Caco-2 (cell line): ENCODE results near the gene ABL1. TPM values are rescaled to one million over a fixed set of nuclear protein-coding genes. Genes with fewer than 3 reads are reported as not detected.

Source experiments
- BruUV-seq: library from RNA; stranded (reverse); fragments of 400-500 nt; replicated peaks from 2 replicates; lab custom pipeline; 2021; lab: Mats Ljungman, UMichigan
- CTCF ChIA-PET: fragments of 300-600 bp; sonication (Branson Sonifier 250); formaldehyde crosslinking; loops from one replicate; lab custom pipeline; 2022; ENCODE audit warnings: antibody characterized with exemption; lab: Charles Lee
- POLR2A ChIA-PET: fragments of 300-600 bp; sonication (Branson Sonifier 250); formaldehyde crosslinking; loops from one replicate; lab custom pipeline; 2022; ENCODE audit warnings: antibody characterized with exemption; lab: Charles Lee
- DNase-seq, 2 experiments: peaks; one replicate each; pipeline versions ENCODE4 v3.0.0 to v3.0.0-alpha.2; 2020 to 2022
- H3K27me3 ChIP-seq: replicated peaks from 2 replicates; pipeline ENCODE4 v1.6.0; 2011; ENCODE audit warnings: low read length; ENCODE audit not compliant: control insufficient read depth, insufficient read depth
- H3K36me3 ChIP-seq: 2 replicates; pipeline ENCODE4 v1.5.1; 2011; ENCODE audit warnings: low read length; ENCODE audit not compliant: control insufficient read depth, insufficient read depth
- H3K4me1 ChIP-seq: fragments of 250-450 bp; sonication (Bioruptor Pico); 2 replicates; pipeline ENCODE4 v1.5.1; 2020; ENCODE audit warnings: mild to moderate bottlenecking
- H3K4me3 ChIP-seq: 2 replicates; pipeline ENCODE4 v1.5.1; 2011; ENCODE audit warnings: low read depth, mild to moderate bottlenecking, control low read depth, low read length
- H3K9me3 ChIP-seq: fragments of 250-450 bp; sonication (Bioruptor Pico); 2 replicates; pipeline ENCODE4 v1.5.1; 2020; ENCODE audit warnings: mild to moderate bottlenecking, moderate library complexity
- H3K27ac Mint-ChIP-seq: one replicate; pipeline ENCODE4 v1.8.0; 2022; ENCODE audit warnings: mixed read lengths; ENCODE audit not compliant: unreplicated experiment
- H3K27me3 Mint-ChIP-seq: one replicate; pipeline ENCODE4 v1.8.0; 2022; ENCODE audit warnings: mixed read lengths; ENCODE audit not compliant: insufficient read depth, unreplicated experiment
- H3K36me3 Mint-ChIP-seq: one replicate; pipeline ENCODE4 v1.8.0; 2022; ENCODE audit warnings: mild to moderate bottlenecking, mixed read lengths; ENCODE audit not compliant: insufficient read depth, unreplicated experiment
- H3K4me1 Mint-ChIP-seq: one replicate; pipeline ENCODE4 v1.8.0; 2022; ENCODE audit warnings: low read depth, mixed read lengths; ENCODE audit not compliant: unreplicated experiment
- H3K4me3 Mint-ChIP-seq: one replicate; pipeline ENCODE4 v1.8.0; 2022; ENCODE audit warnings: mild to moderate bottlenecking, moderate library complexity, mixed read lengths; ENCODE audit not compliant: unreplicated experiment
- H3K9me3 Mint-ChIP-seq: one replicate; pipeline ENCODE4 v1.8.0; 2022; ENCODE audit warnings: mixed read lengths; ENCODE audit not compliant: unreplicated experiment
- CTCF ChIP-seq, 2 experiments: fragments of 200-600 bp in 1 of 2; IDR thresholded peaks; 1 replicate in 1 of 2; 2 replicates in 1 of 2; pipeline versions ENCODE4 v1.5.1 to v1.8.0; 2011 to 2022; ENCODE audit warnings: antibody characterized with exemption in 1 of 2, control low read depth in 1 of 2, inconsistent platforms in 1 of 2, low read depth in 1 of 2, low read length in 1 of 2, mild to moderate bottlenecking in 1 of 2, moderate library complexity in 1 of 2; ENCODE audit not compliant: insufficient read depth in 1 of 2, severe bottlenecking in 1 of 2, unreplicated experiment in 1 of 2
- intact Hi-C: fragments of 100-400 bp; cut with micrococcal nuclease; formaldehyde crosslinking; loops from one replicate; pipeline ENCODE4 v1.10.0; 2022; ENCODE audit not compliant: unreplicated experiment
- total RNA-seq: library from RNA; stranded (reverse); gene quantifications from 2 replicates; pipeline ENCODE4 v1.2.3, GENCODE V29; 2022

The ABL1 gene
- total RNA-seq, 1 experiment from 2014 or later: 55.2 TPM

GRCh38 chr9:130918826-130919558, 83.9 kb downstream of the ABL1 start:
- no peaks in the 10 kb centered on the region for H3K36me3 ChIP-seq
- H3K4me3 ChIP-seq: no peak overlapping the region
- intact Hi-C loops: no loop called here
- H3K4me1 ChIP-seq: no peaks in the 10 kb centered on the region
- no TSS peak for BruUV-seq
- Mint-ChIP-seq H3K36me3 (no peaks in the 10 kb centered on the region), H3K27ac (no peak overlapping the region), H3K9me3 (no peaks in the 10 kb centered on the region), H3K4me3 (no peak overlapping the region), H3K4me1 (no peaks in the 10 kb centered on the region), H3K27me3 (peaks cover 19% of the 10 kb centered on the region)
- no peaks in the 10 kb centered on the region for H3K27me3 ChIP-seq
- no peaks in the 10 kb centered on the region for H3K9me3 ChIP-seq
- no peak for DNase-seq
- ChIA-PET CTCF (interaction anchor here (0.6 kb wide), 1 partner anchor 14 kb away, joined by 3 read pairs; no protein-coding TSS in a partner anchor), POLR2A (no interaction called here)
- no peak for TF ChIP-seq CTCF (IDR thresholded peaks at IDR 0.05; ENCODE audit: insufficient read depth in 1 of 2, low read depth in 1 of 2, low read length in 1 of 2, severe bottlenecking in 1 of 2, unreplicated experiment in 1 of 2)

DNA sequence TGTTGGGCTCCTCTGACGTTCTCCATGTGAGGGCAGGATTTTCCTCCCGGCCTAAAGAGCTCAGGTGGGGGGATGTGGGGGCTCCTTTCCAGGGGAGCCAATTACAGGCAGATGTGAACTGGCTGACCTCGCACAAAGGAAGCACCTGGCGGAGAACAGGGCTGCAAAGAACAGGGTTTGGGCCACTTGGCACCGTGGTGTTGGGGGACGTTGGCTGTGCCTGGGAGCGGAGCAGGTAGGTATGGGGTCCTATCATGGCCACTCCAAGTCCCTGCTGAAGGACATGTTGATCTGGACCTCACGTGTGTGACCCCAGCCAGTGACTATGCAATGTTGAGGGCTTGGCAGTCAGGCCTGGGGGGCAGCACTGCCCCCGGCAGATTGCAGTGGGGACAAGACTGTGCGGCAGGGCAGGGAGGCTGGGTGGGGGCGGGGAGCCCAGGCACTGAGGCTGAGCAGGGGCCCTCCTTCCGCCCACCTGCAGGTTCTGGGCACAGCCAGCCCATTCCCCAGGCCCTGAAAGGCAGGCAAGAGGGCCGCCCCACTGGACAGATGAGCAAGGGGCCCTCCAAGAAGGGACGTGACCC, 84.6 kb downstream of the ABL1 start:
- no peak for DNase-seq
- Histone ChIP-seq H3K4me1 (no peaks in the 10 kb centered on the region), H3K4me3 (no peak overlapping the region), H3K36me3 (no peaks in the 10 kb centered on the region), H3K9me3 (no peaks in the 10 kb centered on the region), H3K27me3 (no peaks in the 10 kb centered on the region)
- no peaks in the 10 kb centered on the region for H3K36me3 Mint-ChIP-seq
- H3K27me3 Mint-ChIP-seq: peaks cover 19% of the 10 kb centered on the region
- intact Hi-C loops: no loop called here
- TF ChIP-seq CTCF (IDR thresholded peaks at IDR 0.05; ENCODE audit: insufficient read depth in 1 of 2, low read depth in 1 of 2, low read length in 1 of 2, severe bottlenecking in 1 of 2, unreplicated experiment in 1 of 2): no peak
- POLR2A ChIA-PET: no interaction called here
- no TSS peak for BruUV-seq
- no peak overlapping the region for H3K4me3 Mint-ChIP-seq
- CTCF ChIA-PET: interaction anchor here (0.6 kb wide), 1 partner anchor 13 kb away, joined by 3 read pairs; no protein-coding TSS in a partner anchor
- H3K27ac Mint-ChIP-seq: no peak overlapping the region
- H3K9me3 Mint-ChIP-seq: no peaks in the 10 kb centered on the region
- H3K4me1 Mint-ChIP-seq: no peaks in the 10 kb centered on the region

DNA sequence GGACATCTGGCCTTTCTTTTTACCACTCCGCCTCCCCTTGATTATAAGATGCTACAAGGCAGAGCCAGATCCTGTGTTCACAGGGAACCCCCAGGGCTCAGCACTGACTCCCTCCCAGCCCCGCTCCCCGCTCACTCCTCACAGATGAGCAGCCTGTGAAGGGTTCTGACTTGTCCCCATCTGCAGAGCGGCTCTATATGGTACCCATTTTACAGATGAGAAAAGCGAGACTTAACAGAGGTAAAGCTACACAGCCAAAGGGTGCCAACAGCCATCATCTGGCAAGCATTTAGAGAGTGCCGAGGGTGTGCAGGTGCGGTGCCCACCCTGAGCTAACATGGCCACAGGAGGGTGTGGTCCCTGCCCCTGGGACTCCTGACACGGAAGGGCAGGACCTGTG, 85.2 kb downstream of the ABL1 start:
- Mint-ChIP-seq H3K27me3 (peaks cover 19% of the 10 kb centered on the region), H3K4me3 (no peak overlapping the region), H3K27ac (no peak overlapping the region), H3K4me1 (no peaks in the 10 kb centered on the region), H3K9me3 (no peaks in the 10 kb centered on the region), H3K36me3 (no peaks in the 10 kb centered on the region)
- TF ChIP-seq CTCF (IDR thresholded peaks at IDR 0.05; ENCODE audit: insufficient read depth in 1 of 2, low read depth in 1 of 2, low read length in 1 of 2, severe bottlenecking in 1 of 2, unreplicated experiment in 1 of 2): no peak
- DNase-seq: no peak
- Histone ChIP-seq H3K36me3 (no peaks in the 10 kb centered on the region), H3K4me3 (no peak overlapping the region), H3K9me3 (no peaks in the 10 kb centered on the region), H3K27me3 (no peaks in the 10 kb centered on the region; the same call in 1 of the 2 replicates), H3K4me1 (no peaks in the 10 kb centered on the region)
- POLR2A ChIA-PET: no interaction called here
- CTCF ChIA-PET: no interaction called here
- intact Hi-C loops: no loop called here
- BruUV-seq: no TSS peak
